Nephron (organoid): ENCODE measurements around the gene GKAP1.
"Not testable (repeated sequence)": the region's sequence is repeated elsewhere in the genome, so short reads cannot be mapped to it uniquely, and the experiment has no call there.

Experiments used
- H3K27ac Mint-ChIP-seq, 3 experiments: 2 replicates each; pipeline ENCODE4 v1.8.0; 2020; ENCODE audit warnings: mixed read lengths in 3 of 3, mild to moderate bottlenecking in 2 of 3, moderate library complexity in 1 of 3
- H3K27me3 Mint-ChIP-seq: 2 replicates; pipeline ENCODE4 v1.8.0; 2021; ENCODE audit warnings: low read depth, mild to moderate bottlenecking, moderate library complexity, mixed read lengths
- H3K36me3 Mint-ChIP-seq: 2 replicates; pipeline ENCODE4 v1.8.0; 2020; ENCODE audit warnings: low read depth, mixed read lengths
- H3K4me1 Mint-ChIP-seq: 2 replicates; pipeline ENCODE4 v1.8.0; 2020; ENCODE audit warnings: mixed read lengths
- H3K4me3 Mint-ChIP-seq, 3 experiments: 2 replicates each; pipeline ENCODE4 v1.8.0; 2020; ENCODE audit warnings: mild to moderate bottlenecking in 3 of 3, mixed read lengths in 3 of 3, moderate library complexity in 2 of 3
- H3K9me3 Mint-ChIP-seq: 2 replicates; pipeline ENCODE4 v1.8.0; 2020; ENCODE audit warnings: mixed read lengths
- TF ChIP-seq, protein P1 (sequence below), 3 experiments: fragments of 200-600 bp; sonication (generic); IDR thresholded peaks; one replicate each; pipeline ENCODE4 v1.5.0; 2021; ENCODE audit warnings: antibody characterized with exemption in 3 of 3; ENCODE audit not compliant: unreplicated experiment in 3 of 3

GKAP1 gene

DNA sequence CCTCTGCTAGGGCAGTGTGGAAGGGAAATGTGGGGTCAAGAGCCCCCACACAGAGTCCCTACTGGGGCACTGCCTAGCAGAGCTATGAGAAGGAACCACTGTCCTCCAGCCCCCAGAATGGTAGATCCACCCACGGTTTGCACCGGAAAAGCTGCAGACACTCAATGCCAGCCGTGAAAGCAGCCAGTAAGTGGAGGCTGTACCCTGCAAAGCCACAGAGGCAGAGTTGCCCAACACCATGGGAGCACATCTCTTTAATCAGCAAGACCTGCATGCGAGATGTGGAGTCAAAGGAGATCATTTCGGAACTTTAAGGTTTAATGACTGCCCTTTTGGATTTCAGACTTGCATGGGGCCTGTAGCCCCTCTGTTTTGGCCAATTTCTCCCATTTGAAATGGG, 52.2 kb downstream of the GKAP1 start:
- TF ChIP-seq, protein P1, sequence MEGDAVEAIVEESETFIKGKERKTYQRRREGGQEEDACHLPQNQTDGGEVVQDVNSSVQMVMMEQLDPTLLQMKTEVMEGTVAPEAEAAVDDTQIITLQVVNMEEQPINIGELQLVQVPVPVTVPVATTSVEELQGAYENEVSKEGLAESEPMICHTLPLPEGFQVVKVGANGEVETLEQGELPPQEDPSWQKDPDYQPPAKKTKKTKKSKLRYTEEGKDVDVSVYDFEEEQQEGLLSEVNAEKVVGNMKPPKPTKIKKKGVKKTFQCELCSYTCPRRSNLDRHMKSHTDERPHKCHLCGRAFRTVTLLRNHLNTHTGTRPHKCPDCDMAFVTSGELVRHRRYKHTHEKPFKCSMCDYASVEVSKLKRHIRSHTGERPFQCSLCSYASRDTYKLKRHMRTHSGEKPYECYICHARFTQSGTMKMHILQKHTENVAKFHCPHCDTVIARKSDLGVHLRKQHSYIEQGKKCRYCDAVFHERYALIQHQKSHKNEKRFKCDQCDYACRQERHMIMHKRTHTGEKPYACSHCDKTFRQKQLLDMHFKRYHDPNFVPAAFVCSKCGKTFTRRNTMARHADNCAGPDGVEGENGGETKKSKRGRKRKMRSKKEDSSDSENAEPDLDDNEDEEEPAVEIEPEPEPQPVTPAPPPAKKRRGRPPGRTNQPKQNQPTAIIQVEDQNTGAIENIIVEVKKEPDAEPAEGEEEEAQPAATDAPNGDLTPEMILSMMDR (IDR thresholded peaks at IDR 0.05; ENCODE audit: unreplicated experiment in 3 of 3), result no peak
- no peaks in the 10 kb centered on the region for H3K27me3 Mint-ChIP-seq
- peaks cover 15% of the 10 kb centered on the region for H3K9me3 Mint-ChIP-seq
- peaks cover 29% of the 10 kb centered on the region for H3K36me3 Mint-ChIP-seq
- H3K4me3 Mint-ChIP-seq, result no peak overlapping the region
- no peaks in the 10 kb centered on the region for H3K4me1 Mint-ChIP-seq
- no peak overlapping the region for H3K27ac Mint-ChIP-seq

DNA sequence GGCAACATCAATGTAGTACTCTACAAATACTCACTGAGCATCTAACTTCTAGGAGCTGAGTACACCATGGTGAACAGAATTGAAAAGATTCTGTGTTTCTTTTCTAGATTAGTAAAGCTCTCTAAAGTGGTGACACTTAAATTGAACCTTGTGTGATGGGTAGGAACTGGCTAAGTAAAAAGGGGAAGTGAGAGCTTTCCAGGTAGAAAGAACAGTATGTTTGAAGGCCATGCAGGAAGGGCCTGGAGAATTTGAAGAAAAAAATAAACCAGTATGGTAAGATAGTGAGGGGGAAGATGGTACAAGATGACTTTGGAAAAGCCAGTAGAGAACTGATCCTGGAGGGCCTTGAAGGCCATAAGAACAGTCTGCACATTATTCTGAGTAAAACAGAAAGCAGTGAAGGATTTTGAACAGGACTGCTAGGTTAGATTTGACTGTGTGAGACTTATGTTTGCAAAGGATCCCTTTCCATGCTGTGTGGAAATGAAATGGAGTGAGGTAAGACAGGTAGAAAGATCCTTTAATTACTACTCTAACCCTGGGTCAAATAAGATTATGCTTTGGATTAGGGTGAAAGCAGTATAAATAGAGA, 63.1 kb downstream of the GKAP1 start:
- no peaks in the 10 kb centered on the region for H3K27me3 Mint-ChIP-seq
- H3K27ac Mint-ChIP-seq, result no peak overlapping the region
- H3K9me3 Mint-ChIP-seq, result no peaks in the 10 kb centered on the region
- TF ChIP-seq, protein P1 (IDR thresholded peaks at IDR 0.05; ENCODE audit: unreplicated experiment in 3 of 3), result no peak
- no peaks in the 10 kb centered on the region for H3K4me1 Mint-ChIP-seq
- H3K36me3 Mint-ChIP-seq, result peaks cover 11% of the 10 kb centered on the region
- H3K4me3 Mint-ChIP-seq, result no peak overlapping the region

- Mint-ChIP-seq H3K4me3 (no peak overlapping the region), H3K9me3 (no peaks in the 10 kb centered on the region), H3K27me3 (no peaks in the 10 kb centered on the region), H3K4me1 (no peaks in the 10 kb centered on the region), H3K36me3 (peaks cover 8% of the 10 kb centered on the region), H3K27ac (no peak overlapping the region)
- TF ChIP-seq, protein P1 (IDR thresholded peaks at IDR 0.05; ENCODE audit: unreplicated experiment in 3 of 3), result no peak
Measured at GRCh38 chr9:83749706-83750105, 67.9 kb downstream of the GKAP1 start.

DNA sequence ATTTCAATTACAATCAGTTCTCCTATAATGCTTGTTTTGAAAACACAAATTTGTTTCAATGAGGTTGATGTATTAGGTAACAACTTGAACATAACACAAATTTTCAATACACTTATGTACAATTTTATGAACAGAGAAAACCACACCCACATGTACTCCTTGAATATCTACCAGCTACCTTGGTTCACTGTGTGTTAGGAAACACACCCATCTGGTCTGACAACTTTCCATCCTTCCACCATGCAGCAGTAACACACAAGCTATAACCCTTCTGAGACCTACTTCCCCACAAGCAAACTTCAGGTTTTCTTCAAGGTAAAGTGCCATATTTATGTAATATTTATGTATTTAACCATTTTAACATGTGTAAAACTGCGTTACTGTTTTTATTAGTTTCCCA, 73.4 kb downstream of the GKAP1 start:
- Mint-ChIP-seq H3K9me3 (no peaks in the 10 kb centered on the region), H3K27ac (no peak overlapping the region), H3K27me3 (no peaks in the 10 kb centered on the region), H3K36me3 (no peaks in the 10 kb centered on the region), H3K4me1 (no peaks in the 10 kb centered on the region), H3K4me3 (no peak overlapping the region)
- TF ChIP-seq, protein P1 (IDR thresholded peaks at IDR 0.05; ENCODE audit: unreplicated experiment in 3 of 3), result no peak

DNA sequence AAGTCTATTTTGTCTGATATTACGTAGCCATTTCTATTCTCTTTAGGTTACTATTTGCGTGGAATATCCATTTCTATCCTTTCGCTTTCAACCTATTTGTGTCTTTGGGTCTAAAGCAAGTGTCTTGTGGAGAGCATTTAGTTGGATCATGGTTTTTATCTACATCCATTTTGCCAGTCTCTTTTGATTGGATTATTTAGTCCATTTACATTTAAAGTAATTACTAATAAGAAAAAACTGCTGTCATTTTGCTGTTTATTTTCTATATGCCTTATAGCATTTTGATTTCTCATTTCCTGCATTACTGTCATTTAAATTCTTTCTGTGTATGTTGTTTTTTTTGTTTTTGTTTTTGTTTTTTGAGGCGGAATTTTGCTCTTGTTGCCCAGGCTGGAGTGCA, 83.8 kb downstream of the GKAP1 start:
- TF ChIP-seq, protein P1 (IDR thresholded peaks at IDR 0.05; ENCODE audit: unreplicated experiment in 3 of 3), result no peak
- Mint-ChIP-seq H3K27ac (no peak overlapping the region), H3K36me3 (peaks cover 14% of the 10 kb centered on the region), H3K4me3 (no peak overlapping the region), H3K9me3 (peaks cover 9% of the 10 kb centered on the region), H3K4me1 (no peaks in the 10 kb centered on the region), H3K27me3 (no peaks in the 10 kb centered on the region)

DNA sequence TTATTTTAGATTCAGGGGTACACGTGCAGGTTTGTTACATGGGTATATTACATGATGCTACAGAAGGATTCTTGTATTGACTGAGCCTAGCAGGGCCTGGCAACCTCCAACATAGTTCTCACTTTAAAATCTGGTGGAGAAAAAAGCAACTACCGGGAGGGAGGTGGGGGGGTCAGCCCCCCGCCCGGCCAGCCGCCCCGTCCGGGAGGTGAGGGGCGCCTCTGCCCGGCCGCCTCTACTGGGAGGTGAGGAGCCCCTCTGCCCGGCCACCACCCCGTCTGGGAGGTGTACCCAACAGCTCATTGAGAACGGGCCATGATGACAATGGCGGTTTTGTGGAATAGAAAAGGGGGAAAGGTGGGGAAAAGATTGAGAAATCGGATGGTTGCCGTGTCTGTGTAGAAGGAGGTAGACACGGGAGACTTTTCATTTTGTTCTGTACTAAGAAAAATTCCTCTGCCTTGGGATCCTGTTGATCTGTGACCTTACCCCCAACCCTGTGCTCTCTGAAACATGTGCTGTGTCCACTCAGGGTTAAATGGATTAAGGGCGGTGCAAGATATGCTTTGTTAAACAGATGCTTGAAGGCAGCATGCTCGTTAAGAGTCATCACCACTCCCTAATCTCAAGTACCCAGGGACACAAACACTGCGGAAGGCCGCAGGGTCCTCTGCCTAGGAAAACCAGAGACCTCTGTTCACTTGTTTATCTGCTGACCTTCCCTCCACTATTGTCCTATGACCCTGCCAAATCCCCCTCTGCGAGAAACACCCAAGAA, 88.8 kb downstream of the GKAP1 start:
- not testable (repeated sequence) for H3K9me3 Mint-ChIP-seq, H3K4me3 Mint-ChIP-seq, H3K4me1 Mint-ChIP-seq, H3K36me3 Mint-ChIP-seq, H3K27me3 Mint-ChIP-seq, H3K27ac Mint-ChIP-seq
